ENCODE measurements around the gene CDCP1.

CDCP1 gene

DNA sequence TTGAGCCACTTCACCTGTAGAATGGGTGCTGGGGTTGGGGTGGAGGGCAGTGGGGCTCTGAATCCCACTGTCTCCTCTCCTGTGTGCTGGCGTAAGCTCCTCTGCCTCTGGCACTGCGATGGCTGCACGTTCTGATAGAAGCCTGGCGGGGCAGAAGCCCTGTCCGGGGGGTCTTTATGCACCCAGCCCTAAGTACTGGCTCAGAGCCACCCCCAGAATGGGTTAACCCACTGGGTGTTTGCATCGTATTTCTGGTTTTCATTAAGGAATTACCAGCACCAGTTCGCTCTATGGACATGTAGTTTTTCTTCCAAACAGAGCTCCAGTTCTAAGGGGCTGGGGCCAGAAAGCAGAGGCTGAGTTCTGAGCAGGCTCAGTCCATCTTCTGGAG lies 37.7 kb upstream of the CDCP1 start:
- Histone ChIP-seq H3K79me2 (ENCODE audit: control insufficient read depth, insufficient read depth, low read length, unreplicated experiment) (no peaks in the 10 kb centered on the region), H3K4me1 (ENCODE audit: control insufficient read depth, insufficient read depth, low read length, unreplicated experiment) (peaks cover 24% of the 10 kb centered on the region), H3K27ac (ENCODE audit: low read depth, low read length) (peak overlapping the region; percentile 23; the same call in 1 of the 2 replicates), H3K36me3 (ENCODE audit: insufficient read depth, low read length) (no peaks in the 10 kb centered on the region), H3K4me3 (ENCODE audit: low read depth, low read length) (no peak overlapping the region), H3K27me3 (ENCODE audit: insufficient read depth, low read length) (no peaks in the 10 kb centered on the region), H2AFZ (ENCODE audit: low read length, unreplicated experiment) (no peak overlapping the region)

- H3K4me3 ChIP-seq (ENCODE audit: low read depth, low read length) = no peak overlapping the region
- H2AFZ ChIP-seq (ENCODE audit: low read length, unreplicated experiment) = no peak overlapping the region
- H3K79me2 ChIP-seq (ENCODE audit: control insufficient read depth, insufficient read depth, low read length, unreplicated experiment) = no peaks in the 10 kb centered on the region
- H3K27me3 ChIP-seq (ENCODE audit: insufficient read depth, low read length) = no peaks in the 10 kb centered on the region
- peaks cover 24% of the 10 kb centered on the region for H3K4me1 ChIP-seq (ENCODE audit: control insufficient read depth, insufficient read depth, low read length, unreplicated experiment)
- peak overlapping the region; percentile 23 for H3K27ac ChIP-seq (ENCODE audit: low read depth, low read length)
- H3K36me3 ChIP-seq (ENCODE audit: insufficient read depth, low read length) = no peaks in the 10 kb centered on the region
Measured at GRCh38 chr3:45182915-45183871, 37.0 kb upstream of the CDCP1 start.

GRCh38 chr3:45181496-45181895 lies 35.3 kb upstream of the CDCP1 start:
- Histone ChIP-seq H3K27me3 (ENCODE audit: insufficient read depth, low read length) (no peaks in the 10 kb centered on the region), H3K4me3 (ENCODE audit: low read depth, low read length) (no peak overlapping the region), H3K36me3 (ENCODE audit: insufficient read depth, low read length) (no peaks in the 10 kb centered on the region), H3K27ac (ENCODE audit: low read depth, low read length) (no peak overlapping the region), H3K4me1 (ENCODE audit: control insufficient read depth, insufficient read depth, low read length, unreplicated experiment) (peaks cover 24% of the 10 kb centered on the region), H3K79me2 (ENCODE audit: control insufficient read depth, insufficient read depth, low read length, unreplicated experiment) (no peaks in the 10 kb centered on the region), H2AFZ (ENCODE audit: low read length, unreplicated experiment) (no peak overlapping the region)

GRCh38 chr3:45180899-45181298 lies 34.7 kb upstream of the CDCP1 start:
- Histone ChIP-seq H3K4me3 (ENCODE audit: low read depth, low read length) (no peak overlapping the region), H3K4me1 (ENCODE audit: control insufficient read depth, insufficient read depth, low read length, unreplicated experiment) (peaks cover 24% of the 10 kb centered on the region), H3K27me3 (ENCODE audit: insufficient read depth, low read length) (no peaks in the 10 kb centered on the region), H3K79me2 (ENCODE audit: control insufficient read depth, insufficient read depth, low read length, unreplicated experiment) (no peaks in the 10 kb centered on the region), H2AFZ (ENCODE audit: low read length, unreplicated experiment) (no peak overlapping the region), H3K27ac (ENCODE audit: low read depth, low read length) (no peak overlapping the region), H3K36me3 (ENCODE audit: insufficient read depth, low read length) (no peaks in the 10 kb centered on the region)

DNA sequence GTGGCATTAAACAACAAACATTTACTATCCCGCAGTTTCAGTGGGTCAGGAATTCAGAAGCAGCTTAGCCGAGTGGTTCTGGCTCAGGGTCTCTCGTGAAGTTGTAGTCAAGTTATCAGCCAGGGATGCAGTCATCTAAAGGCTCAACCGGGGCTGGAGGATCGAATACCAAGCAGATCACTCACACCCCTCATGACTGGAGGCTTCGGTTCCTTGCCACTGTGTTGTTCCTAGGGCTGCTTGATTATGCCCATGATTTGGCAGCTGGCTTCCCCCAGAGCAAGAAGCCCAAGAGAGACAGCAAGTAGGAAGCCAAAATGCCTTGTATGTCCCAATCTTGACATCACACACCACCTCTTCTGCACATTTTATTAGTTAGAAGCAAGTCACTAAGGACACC lies 33.9 kb upstream of the CDCP1 start:
- no peak overlapping the region for H3K27ac ChIP-seq (ENCODE audit: low read depth, low read length)
- H3K4me3 ChIP-seq (ENCODE audit: low read depth, low read length) = no peak overlapping the region
- no peaks in the 10 kb centered on the region for H3K27me3 ChIP-seq (ENCODE audit: insufficient read depth, low read length)
- H3K79me2 ChIP-seq (ENCODE audit: control insufficient read depth, insufficient read depth, low read length, unreplicated experiment) = no peaks in the 10 kb centered on the region
- peaks cover 24% of the 10 kb centered on the region for H3K4me1 ChIP-seq (ENCODE audit: control insufficient read depth, insufficient read depth, low read length, unreplicated experiment)
- H2AFZ ChIP-seq (ENCODE audit: low read length, unreplicated experiment) = no peak overlapping the region
- no peaks in the 10 kb centered on the region for H3K36me3 ChIP-seq (ENCODE audit: insufficient read depth, low read length)

- no peak overlapping the region for H3K27ac ChIP-seq (ENCODE audit: low read depth, low read length)
- H3K4me1 ChIP-seq (ENCODE audit: control insufficient read depth, insufficient read depth, low read length, unreplicated experiment) = peaks cover 24% of the 10 kb centered on the region
- H2AFZ ChIP-seq (ENCODE audit: low read length, unreplicated experiment) = no peak overlapping the region
- no peaks in the 10 kb centered on the region for H3K27me3 ChIP-seq (ENCODE audit: insufficient read depth, low read length)
- no peaks in the 10 kb centered on the region for H3K79me2 ChIP-seq (ENCODE audit: control insufficient read depth, insufficient read depth, low read length, unreplicated experiment)
- no peak overlapping the region for H3K4me3 ChIP-seq (ENCODE audit: low read depth, low read length)
- no peaks in the 10 kb centered on the region for H3K36me3 ChIP-seq (ENCODE audit: insufficient read depth, low read length)
Measured at GRCh38 chr3:45179163-45179562, 33.0 kb upstream of the CDCP1 start.

GRCh38 chr3:45178183-45179023 lies 32.2 kb upstream of the CDCP1 start:
- no peak overlapping the region for H3K27ac ChIP-seq (ENCODE audit: low read depth, low read length)
- H2AFZ ChIP-seq (ENCODE audit: low read length, unreplicated experiment) = no peak overlapping the region
- no peaks in the 10 kb centered on the region for H3K79me2 ChIP-seq (ENCODE audit: control insufficient read depth, insufficient read depth, low read length, unreplicated experiment)
- H3K27me3 ChIP-seq (ENCODE audit: insufficient read depth, low read length) = no peaks in the 10 kb centered on the region
- H3K4me1 ChIP-seq (ENCODE audit: control insufficient read depth, insufficient read depth, low read length, unreplicated experiment) = peaks cover 18% of the 10 kb centered on the region
- no peak overlapping the region for H3K4me3 ChIP-seq (ENCODE audit: low read depth, low read length)
- H3K36me3 ChIP-seq (ENCODE audit: insufficient read depth, low read length) = no peaks in the 10 kb centered on the region

- Histone ChIP-seq H2AFZ (ENCODE audit: low read length, unreplicated experiment) (no peak overlapping the region), H3K27ac (ENCODE audit: low read depth, low read length) (no peak overlapping the region), H3K4me3 (ENCODE audit: low read depth, low read length) (no peak overlapping the region), H3K79me2 (ENCODE audit: control insufficient read depth, insufficient read depth, low read length, unreplicated experiment) (no peaks in the 10 kb centered on the region), H3K36me3 (ENCODE audit: insufficient read depth, low read length) (no peaks in the 10 kb centered on the region), H3K4me1 (ENCODE audit: control insufficient read depth, insufficient read depth, low read length, unreplicated experiment) (peaks cover 10% of the 10 kb centered on the region), H3K27me3 (ENCODE audit: insufficient read depth, low read length) (no peaks in the 10 kb centered on the region)
Measured at GRCh38 chr3:45176912-45177311, 30.7 kb upstream of the CDCP1 start.

DNA sequence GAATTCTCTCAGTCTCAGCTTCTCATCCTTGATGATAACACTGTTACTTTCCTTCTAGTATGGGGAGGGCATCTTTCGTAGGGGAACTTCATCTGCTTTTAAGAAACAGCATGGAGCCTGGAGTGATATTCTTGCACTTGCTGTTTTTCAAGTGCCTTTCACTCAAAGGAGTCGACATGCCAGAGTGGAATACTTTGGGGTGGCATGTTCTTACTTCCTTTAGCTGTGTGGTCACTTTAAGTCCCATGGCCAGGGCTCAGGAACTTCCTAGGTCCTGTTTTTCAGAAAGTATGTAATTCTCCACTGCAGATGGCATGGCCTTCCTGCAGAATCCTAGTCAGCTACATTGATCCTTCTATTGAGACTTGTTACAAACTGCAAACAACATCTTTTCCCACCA lies 28.1 kb upstream of the CDCP1 start:
- Histone ChIP-seq H2AFZ (ENCODE audit: low read length, unreplicated experiment) (no peak overlapping the region), H3K27ac (ENCODE audit: low read depth, low read length) (no peak overlapping the region), H3K36me3 (ENCODE audit: insufficient read depth, low read length) (no peaks in the 10 kb centered on the region), H3K4me3 (ENCODE audit: low read depth, low read length) (no peak overlapping the region), H3K27me3 (ENCODE audit: insufficient read depth, low read length) (no peaks in the 10 kb centered on the region), H3K4me1 (ENCODE audit: control insufficient read depth, insufficient read depth, low read length, unreplicated experiment) (no peaks in the 10 kb centered on the region), H3K79me2 (ENCODE audit: control insufficient read depth, insufficient read depth, low read length, unreplicated experiment) (no peaks in the 10 kb centered on the region)

DNA sequence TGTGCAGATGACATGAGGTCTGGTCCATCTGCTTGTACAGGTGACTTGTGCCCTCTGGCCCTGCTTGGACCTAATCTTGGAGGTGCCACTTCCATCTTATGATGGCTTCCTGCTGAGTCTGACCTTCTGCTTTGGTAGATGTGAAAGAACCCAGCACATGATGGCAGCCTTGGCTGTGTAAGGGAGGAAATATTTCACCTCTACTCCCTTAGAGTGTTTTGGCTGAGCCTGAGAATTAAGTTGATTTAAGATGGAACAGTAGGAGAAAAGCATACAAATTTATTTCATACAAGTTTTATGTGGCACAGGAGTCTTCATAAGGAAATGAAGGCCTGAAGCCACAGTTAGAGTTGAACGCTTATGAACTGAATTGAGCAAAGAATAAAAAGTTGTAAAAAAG lies 27.6 kb upstream of the CDCP1 start:
- no peaks in the 10 kb centered on the region for H3K79me2 ChIP-seq (ENCODE audit: control insufficient read depth, insufficient read depth, low read length, unreplicated experiment)
- no peaks in the 10 kb centered on the region for H3K4me1 ChIP-seq (ENCODE audit: control insufficient read depth, insufficient read depth, low read length, unreplicated experiment)
- H2AFZ ChIP-seq (ENCODE audit: low read length, unreplicated experiment) = no peak overlapping the region
- H3K4me3 ChIP-seq (ENCODE audit: low read depth, low read length) = no peak overlapping the region
- H3K27me3 ChIP-seq (ENCODE audit: insufficient read depth, low read length) = no peaks in the 10 kb centered on the region
- no peaks in the 10 kb centered on the region for H3K36me3 ChIP-seq (ENCODE audit: insufficient read depth, low read length)
- no peak overlapping the region for H3K27ac ChIP-seq (ENCODE audit: low read depth, low read length)

All from ACC112 (cell line).